Mucosa of descending colon (tissue), 3 donors: ENCODE measurements around the gene WDFY3. TPM values are rescaled to one million over a fixed set of nuclear protein-coding genes. Genes with fewer than 3 reads are reported as not detected.

ENCODE experiments used
- ATAC-seq: fragments of 200-7000 bp; cut with Tn5 transposase; one replicate; pipeline ENCODE4 v1.9.1; 2020; ENCODE audit warnings: mild to moderate bottlenecking, moderate library complexity
- DNase-seq, 3 donors: peaks; one replicate each; pipeline ENCODE4 v3.0.0-alpha.2; 2020
- H3K36me3 ChIP-seq: fragments of 200-600 bp; one replicate; pipeline ENCODE4 v1.8.0; 2021; ENCODE audit warnings: low read depth, mild to moderate bottlenecking
- H3K4me1 ChIP-seq: fragments of 200-600 bp; one replicate; pipeline ENCODE4 v1.8.0; 2021; ENCODE audit warnings: low read depth, mild to moderate bottlenecking
- H3K4me3 ChIP-seq: fragments of 200-600 bp; one replicate; pipeline ENCODE4 v1.8.0; 2021; ENCODE audit warnings: mild to moderate bottlenecking
- H3K9me3 ChIP-seq: fragments of 200-600 bp; one replicate; pipeline ENCODE4 v1.8.0; 2021; ENCODE audit warnings: mild to moderate bottlenecking
- CTCF ChIP-seq: fragments of 200-600 bp; IDR thresholded peaks from one replicate; pipeline ENCODE4 v1.8.0; 2022; ENCODE audit warnings: antibody characterized with exemption, mild to moderate bottlenecking
- intact Hi-C, 2 donors: fragments of 100-400 bp; cut with DNase I in 1 of 2; cut with micrococcal nuclease in 1 of 2; formaldehyde crosslinking; loops; one replicate each; pipeline versions ENCODE4 v1.11.0 to v1.11.1; 2022; cut with DNase I, micrococcal nuclease
- total RNA-seq, 3 donors: library from RNA; stranded (reverse); fragmentation: NEBNext Ultra II Directional in 2 of 3; extraction: Animal tissue kit (Norgen Biotek cat#: 25700) in 2 of 3; gene quantifications; one replicate each; pipeline versions ENCODE4 v1.2.1 to v1.2.4, GENCODE V29; 2021 to 2023
- donor health status: DM: no; HTN: no; CAD: no; lungs with moderate emphysema.
- donor health status: DM: no; HTN: no; CAD: no.
- donor health status: DM: no; HTN: yes; CAD: no.

Gene WDFY3
- total RNA-seq, 3 donors from 2014 or later: 49.5 to 76.9 (median 55.5) TPM

- no peak overlapping the region for H3K4me3 ChIP-seq
- H3K9me3 ChIP-seq: no peaks in the 10 kb centered on the region
- H3K36me3 ChIP-seq: no peaks in the 10 kb centered on the region
- intact Hi-C loops: no loop called here
- ATAC-seq (no peak), DNase-seq (no peak)
- no peaks in the 10 kb centered on the region for H3K4me1 ChIP-seq
- TF ChIP-seq CTCF: no peak
Observed at GRCh38 chr4:84927428-84927827, 39.1 kb downstream of the WDFY3 start.

- DNase-seq: no peak
- intact Hi-C loops: no loop called here
- no peak for ATAC-seq
- TF ChIP-seq CTCF: no peak
- Histone ChIP-seq H3K36me3 (no peaks in the 10 kb centered on the region), H3K4me1 (no peaks in the 10 kb centered on the region), H3K9me3 (no peaks in the 10 kb centered on the region), H3K4me3 (no peak overlapping the region)
Observed at GRCh38 chr4:84925558-84925957, 40.9 kb downstream of the WDFY3 start.

GRCh38 chr4:84924434-84924833 lies 42.1 kb downstream of the WDFY3 start:
- no peaks in the 10 kb centered on the region for H3K4me1 ChIP-seq
- no peaks in the 10 kb centered on the region for H3K9me3 ChIP-seq
- TF ChIP-seq CTCF: no peak
- intact Hi-C loops: no loop called here
- H3K36me3 ChIP-seq: no peaks in the 10 kb centered on the region
- H3K4me3 ChIP-seq: no peak overlapping the region
- DNase-seq: no peak
- no peak for ATAC-seq

GRCh38 chr4:84920617-84921016 lies 45.9 kb downstream of the WDFY3 start:
- Histone ChIP-seq H3K36me3 (no peaks in the 10 kb centered on the region), H3K9me3 (no peaks in the 10 kb centered on the region), H3K4me1 (no peaks in the 10 kb centered on the region), H3K4me3 (no peak overlapping the region)
- intact Hi-C loops: no loop called here
- DNase-seq: no peak
- no peak for TF ChIP-seq CTCF
- no peak for ATAC-seq

GRCh38 chr4:84917869-84918600 lies 48.5 kb downstream of the WDFY3 start:
- no peaks in the 10 kb centered on the region for H3K36me3 ChIP-seq
- TF ChIP-seq CTCF: no peak
- no peak for ATAC-seq
- H3K4me3 ChIP-seq: no peak overlapping the region
- H3K4me1 ChIP-seq: no peaks in the 10 kb centered on the region
- intact Hi-C loops: no loop called here
- H3K9me3 ChIP-seq: no peaks in the 10 kb centered on the region
- DNase-seq: no peak
